GM12801 (cell line): ENCODE data around the gene MED1.

ENCODE experiments used
- TF ChIP-seq, protein P1 (sequence below): IDR thresholded peaks from one replicate; pipeline ENCODE4 v1.5.1; 2011; ENCODE audit warnings: control low read depth; ENCODE audit not compliant: insufficient read length; ENCODE audit errors: extremely low read depth

Gene MED1, protein sequence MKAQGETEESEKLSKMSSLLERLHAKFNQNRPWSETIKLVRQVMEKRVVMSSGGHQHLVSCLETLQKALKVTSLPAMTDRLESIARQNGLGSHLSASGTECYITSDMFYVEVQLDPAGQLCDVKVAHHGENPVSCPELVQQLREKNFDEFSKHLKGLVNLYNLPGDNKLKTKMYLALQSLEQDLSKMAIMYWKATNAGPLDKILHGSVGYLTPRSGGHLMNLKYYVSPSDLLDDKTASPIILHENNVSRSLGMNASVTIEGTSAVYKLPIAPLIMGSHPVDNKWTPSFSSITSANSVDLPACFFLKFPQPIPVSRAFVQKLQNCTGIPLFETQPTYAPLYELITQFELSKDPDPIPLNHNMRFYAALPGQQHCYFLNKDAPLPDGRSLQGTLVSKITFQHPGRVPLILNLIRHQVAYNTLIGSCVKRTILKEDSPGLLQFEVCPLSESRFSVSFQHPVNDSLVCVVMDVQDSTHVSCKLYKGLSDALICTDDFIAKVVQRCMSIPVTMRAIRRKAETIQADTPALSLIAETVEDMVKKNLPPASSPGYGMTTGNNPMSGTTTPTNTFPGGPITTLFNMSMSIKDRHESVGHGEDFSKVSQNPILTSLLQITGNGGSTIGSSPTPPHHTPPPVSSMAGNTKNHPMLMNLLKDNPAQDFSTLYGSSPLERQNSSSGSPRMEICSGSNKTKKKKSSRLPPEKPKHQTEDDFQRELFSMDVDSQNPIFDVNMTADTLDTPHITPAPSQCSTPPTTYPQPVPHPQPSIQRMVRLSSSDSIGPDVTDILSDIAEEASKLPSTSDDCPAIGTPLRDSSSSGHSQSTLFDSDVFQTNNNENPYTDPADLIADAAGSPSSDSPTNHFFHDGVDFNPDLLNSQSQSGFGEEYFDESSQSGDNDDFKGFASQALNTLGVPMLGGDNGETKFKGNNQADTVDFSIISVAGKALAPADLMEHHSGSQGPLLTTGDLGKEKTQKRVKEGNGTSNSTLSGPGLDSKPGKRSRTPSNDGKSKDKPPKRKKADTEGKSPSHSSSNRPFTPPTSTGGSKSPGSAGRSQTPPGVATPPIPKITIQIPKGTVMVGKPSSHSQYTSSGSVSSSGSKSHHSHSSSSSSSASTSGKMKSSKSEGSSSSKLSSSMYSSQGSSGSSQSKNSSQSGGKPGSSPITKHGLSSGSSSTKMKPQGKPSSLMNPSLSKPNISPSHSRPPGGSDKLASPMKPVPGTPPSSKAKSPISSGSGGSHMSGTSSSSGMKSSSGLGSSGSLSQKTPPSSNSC (N-terminal part only)

DNA sequence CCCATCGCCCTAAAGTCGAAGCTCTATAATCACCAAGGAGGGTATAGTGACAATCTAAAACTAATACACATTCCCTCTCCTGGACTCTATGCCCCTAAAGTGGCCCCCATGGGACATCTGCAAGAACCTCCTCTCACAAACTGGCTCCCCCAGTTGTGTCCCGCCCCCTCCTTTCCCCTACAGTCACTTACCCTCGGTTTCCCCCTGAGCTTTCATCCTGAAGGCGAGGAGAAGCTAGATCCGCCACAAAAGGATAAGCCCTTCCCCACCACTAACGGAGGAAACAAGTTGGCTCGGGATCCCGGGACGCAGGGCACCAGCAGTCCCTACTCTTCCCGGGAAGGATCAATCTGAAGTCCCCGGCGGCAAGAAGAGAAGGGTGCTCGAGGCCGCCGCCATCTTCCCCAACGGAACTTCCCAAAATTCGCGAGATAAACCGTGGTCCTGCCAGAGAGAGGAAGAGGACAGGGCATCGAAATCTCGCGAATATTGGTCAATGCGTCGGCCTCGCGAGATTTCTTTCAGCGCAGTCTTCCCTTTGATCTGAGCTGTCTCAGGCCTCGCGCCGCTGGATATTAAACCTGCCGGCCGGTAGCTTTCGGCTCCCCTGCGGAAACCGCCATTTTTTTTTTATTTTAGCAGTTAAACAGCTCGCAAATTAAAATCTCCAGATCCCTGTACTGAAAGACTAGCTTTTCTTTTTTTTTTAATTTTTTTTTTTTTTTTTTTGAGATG is at the start of gene MED1:
TSS of gene MED1 (minus strand) at position 417 of the 735 bp plus-strand sequence. CDS start at position 216, 201 bp downstream.
- TF ChIP-seq, protein P1, sequence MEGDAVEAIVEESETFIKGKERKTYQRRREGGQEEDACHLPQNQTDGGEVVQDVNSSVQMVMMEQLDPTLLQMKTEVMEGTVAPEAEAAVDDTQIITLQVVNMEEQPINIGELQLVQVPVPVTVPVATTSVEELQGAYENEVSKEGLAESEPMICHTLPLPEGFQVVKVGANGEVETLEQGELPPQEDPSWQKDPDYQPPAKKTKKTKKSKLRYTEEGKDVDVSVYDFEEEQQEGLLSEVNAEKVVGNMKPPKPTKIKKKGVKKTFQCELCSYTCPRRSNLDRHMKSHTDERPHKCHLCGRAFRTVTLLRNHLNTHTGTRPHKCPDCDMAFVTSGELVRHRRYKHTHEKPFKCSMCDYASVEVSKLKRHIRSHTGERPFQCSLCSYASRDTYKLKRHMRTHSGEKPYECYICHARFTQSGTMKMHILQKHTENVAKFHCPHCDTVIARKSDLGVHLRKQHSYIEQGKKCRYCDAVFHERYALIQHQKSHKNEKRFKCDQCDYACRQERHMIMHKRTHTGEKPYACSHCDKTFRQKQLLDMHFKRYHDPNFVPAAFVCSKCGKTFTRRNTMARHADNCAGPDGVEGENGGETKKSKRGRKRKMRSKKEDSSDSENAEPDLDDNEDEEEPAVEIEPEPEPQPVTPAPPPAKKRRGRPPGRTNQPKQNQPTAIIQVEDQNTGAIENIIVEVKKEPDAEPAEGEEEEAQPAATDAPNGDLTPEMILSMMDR = no peak

GRCh38 chr17:39487946-39488345 is 36.9 kb upstream of the MED1 start:
- TF ChIP-seq, protein P1 = no peak

DNA sequence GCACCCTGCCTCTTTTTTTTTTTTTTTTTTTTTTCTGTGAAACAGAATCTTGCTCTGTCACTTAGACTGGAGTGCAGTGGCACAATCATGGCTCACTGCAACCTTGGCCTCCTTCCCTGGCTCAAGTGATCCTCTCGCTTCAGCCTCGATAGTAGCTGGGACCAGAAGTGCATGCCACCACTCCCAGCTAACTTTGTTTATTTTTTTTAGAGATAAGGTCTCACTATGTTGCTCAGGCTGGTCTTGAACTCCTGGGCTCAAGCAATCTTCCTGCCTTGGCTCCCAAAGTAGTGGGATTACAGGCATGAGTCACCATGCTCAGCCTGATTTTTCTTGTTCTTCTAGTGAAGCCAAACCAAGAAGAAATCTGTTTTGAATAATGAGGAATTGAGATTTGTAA is 35.2 kb upstream of the MED1 start:
- TF ChIP-seq, protein P1 = no peak

GRCh38 chr17:39485555-39485954 is 34.5 kb upstream of the MED1 start:
- TF ChIP-seq, protein P1 = no peak

- TF ChIP-seq, protein P1 = no peak
These were observed 33.1 kb upstream of the MED1 start for GRCh38 chr17:39484178-39484577.

DNA sequence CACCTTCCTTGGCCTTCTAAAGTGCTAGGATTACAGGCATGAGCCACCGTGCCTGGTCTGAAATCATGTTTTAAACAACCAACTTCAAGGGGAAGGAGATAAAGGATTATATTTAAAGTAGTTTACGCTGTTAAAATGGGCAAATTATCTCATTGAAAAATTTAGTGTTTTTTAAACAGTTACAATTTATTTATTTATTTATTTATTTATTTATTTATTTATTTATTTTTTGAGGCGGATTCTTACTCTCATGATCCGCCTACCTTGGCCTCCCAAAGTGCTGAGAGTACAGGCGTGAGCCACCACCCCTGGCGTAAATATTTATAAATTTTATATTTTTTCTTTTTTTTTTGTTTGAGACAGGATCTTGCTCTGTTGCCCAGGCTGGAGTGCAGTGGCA is 32.4 kb upstream of the MED1 start:
- TF ChIP-seq, protein P1 = no peak
